Astrocyte (in vitro differentiated cells and primary cell): Measurements from ENCODE around the gene IFT80.

Experiments
- CTCF ChIP-seq: IDR thresholded peaks from 2 replicates; pipeline ENCODE4 v1.5.1; 2011; ENCODE audit warnings: low read depth, mild to moderate bottlenecking, inconsistent platforms, low read length, moderate library complexity; ENCODE audit not compliant: insufficient read depth
- EZH2 ChIP-seq: IDR thresholded peaks from 2 replicates; pipeline ENCODE4 v1.6.1; 2012; ENCODE audit warnings: mild to moderate bottlenecking, low read length, inconsistent platforms; ENCODE audit not compliant: insufficient read depth

- no peak for TF ChIP-seq CTCF
- no peak for TF ChIP-seq EZH2
Measured at GRCh38 chr3:160330690-160331089, 68.3 kb downstream of the IFT80 start.
